Measurements from ENCODE around the gene DCDC1.

The DCDC1 gene

GRCh38 chr11:30832831-30833230 lies 536.7 kb downstream of the DCDC1 start:
- DNase-seq (ENCODE audit: low spot score), result no peak

GRCh38 chr11:30830681-30831080 lies 538.9 kb downstream of the DCDC1 start:
- DNase-seq (ENCODE audit: low spot score), result no peak

GRCh38 chr11:30826911-30827310 lies 542.6 kb downstream of the DCDC1 start:
- DNase-seq (ENCODE audit: low spot score), result no peak

- DNase-seq (ENCODE audit: low spot score), result no peak
Measured at GRCh38 chr11:30825723-30826122, 543.8 kb downstream of the DCDC1 start.

GRCh38 chr11:30823119-30823518 lies 546.4 kb downstream of the DCDC1 start:
- no peak for DNase-seq (ENCODE audit: low spot score)

GRCh38 chr11:30821438-30821965 lies 548.0 kb downstream of the DCDC1 start:
- no peak for DNase-seq (ENCODE audit: low spot score)

- DNase-seq (ENCODE audit: low spot score), result no peak
Measured at GRCh38 chr11:30818721-30819120, 550.8 kb downstream of the DCDC1 start.

GRCh38 chr11:30816959-30817880 lies 552.3 kb downstream of the DCDC1 start:
- no peak for DNase-seq (ENCODE audit: low spot score)

- no peak for DNase-seq (ENCODE audit: low spot score)
Measured at GRCh38 chr11:30815619-30816018, 553.9 kb downstream of the DCDC1 start.

- DNase-seq (ENCODE audit: low spot score), result no peak
Measured at GRCh38 chr11:30814737-30815136, 554.8 kb downstream of the DCDC1 start.
